OCI-LY1 (cell line): Measurements from ENCODE around the gene RNF187.
A peak's percentile ranks its signal among the peaks of the same experiment; 100 is the strongest.

Experiments
- H2AFZ ChIP-seq: fragments of 200-600 bp; sonication (generic), shearing (Covaris generic); 2 replicates; pipeline ENCODE4 v1.6.0; 2014; ENCODE audit warnings: antibody characterized with exemption, mild to moderate bottlenecking, low read length
- H3F3A ChIP-seq: fragments of 200-600 bp; sonication (generic), shearing (Covaris generic); 2 replicates; pipeline ENCODE4 v1.6.0; 2014; ENCODE audit warnings: mild to moderate bottlenecking, antibody characterized with exemption, low read length, moderate library complexity; ENCODE audit not compliant: insufficient read depth
- H3K27ac ChIP-seq: fragments of 200-600 bp; sonication (generic); 2 replicates; pipeline ENCODE4 v1.5.1; 2014; ENCODE audit warnings: low read length, mixed run types, mild to moderate bottlenecking, low read depth; ENCODE audit not compliant: poor library complexity, severe bottlenecking
- H3K27me3 ChIP-seq: fragments of 200-600 bp; sonication (generic); 2 replicates; pipeline ENCODE4 v1.6.0; 2014; ENCODE audit warnings: antibody characterized with exemption, mild to moderate bottlenecking, low read length, moderate library complexity; ENCODE audit not compliant: insufficient read depth
- H3K36me3 ChIP-seq: fragments of 200-600 bp; sonication (generic); 2 replicates; pipeline ENCODE4 v1.6.1; 2014; ENCODE audit warnings: mild to moderate bottlenecking, antibody characterized with exemption, low read length, moderate library complexity, mixed read lengths; ENCODE audit not compliant: insufficient read depth
- H3K4me1 ChIP-seq: fragments of 200-600 bp; sonication (generic); 2 replicates; pipeline ENCODE4 v1.5.1; 2014; ENCODE audit warnings: mild to moderate bottlenecking, low read length, moderate library complexity; ENCODE audit not compliant: insufficient read depth, severe bottlenecking
- H3K4me2 ChIP-seq: fragments of 200-600 bp; sonication (generic), shearing (Covaris generic); 2 replicates; pipeline ENCODE4 v1.6.1; 2014; ENCODE audit warnings: low read length
- H3K4me3 ChIP-seq: fragments of 200-600 bp; sonication (generic); 2 replicates; pipeline ENCODE4 v1.5.1; 2014; ENCODE audit warnings: low read length, low read depth, mild to moderate bottlenecking, mixed read lengths; ENCODE audit not compliant: poor library complexity, severe bottlenecking
- H3K79me2 ChIP-seq: fragments of 200-600 bp; shearing (Covaris generic); 2 replicates; pipeline ENCODE4 v1.6.1; 2016; ENCODE audit warnings: mixed run types, low read length, mixed read lengths; ENCODE audit not compliant: insufficient read depth
- H3K9ac ChIP-seq: fragments of 200-600 bp; sonication (generic), shearing (Covaris generic); 2 replicates; pipeline ENCODE4 v1.6.1; 2014; ENCODE audit warnings: mild to moderate bottlenecking, low read length, mixed read lengths
- H3K9me2 ChIP-seq: fragments of 200-600 bp; sonication (generic), shearing (Covaris generic); 2 replicates; pipeline ENCODE4 v1.6.1; 2014; ENCODE audit warnings: low read depth, mild to moderate bottlenecking, low read length, mixed read lengths
- H3K9me3 ChIP-seq: fragments of 200-600 bp; shearing (Covaris generic); 2 replicates; pipeline ENCODE4 v1.6.1; 2014; ENCODE audit warnings: low read length, mixed read lengths
- H4K20me1 ChIP-seq: fragments of 200-600 bp; sonication (generic), shearing (Covaris generic); 2 replicates; pipeline ENCODE4 v1.6.0; 2016; ENCODE audit warnings: mild to moderate bottlenecking, low read length; ENCODE audit not compliant: insufficient read depth
- CTCF ChIP-seq: fragments of 200-600 bp; sonication (generic), shearing (Covaris generic); IDR thresholded peaks from 2 replicates; pipeline ENCODE4 v1.5.1; 2017; ENCODE audit warnings: mild to moderate bottlenecking, antibody characterized with exemption, low read length, moderate library complexity, mixed read lengths
- EZH2 ChIP-seq: fragments of 200-600 bp; sonication (generic), shearing (Covaris generic); IDR thresholded peaks from 2 replicates; pipeline ENCODE4 v1.8.0; 2017; ENCODE audit warnings: borderline replicate concordance, mixed run types, mild to moderate bottlenecking, antibody characterized with exemption, low read length, moderate library complexity, mixed read lengths

The RNF187 gene

GRCh38 chr1:228456252-228457016 is 30.7 kb upstream of the RNF187 start:
- no peaks in the 10 kb centered on the region for H3K27me3 ChIP-seq
- H3K9me3 ChIP-seq: no peaks in the 10 kb centered on the region
- H3K4me3 ChIP-seq: peak overlapping the region; percentile 51
- H4K20me1 ChIP-seq: no peaks in the 10 kb centered on the region
- H3K27ac ChIP-seq: no peak overlapping the region
- H3K36me3 ChIP-seq: no peaks in the 10 kb centered on the region
- no peak overlapping the region for H2AFZ ChIP-seq
- H3F3A ChIP-seq: no peaks in the 10 kb centered on the region
- peak overlapping the region; percentile 45 for H3K9ac ChIP-seq
- peak overlapping the region; percentile 54 for H3K4me2 ChIP-seq
- TF ChIP-seq EZH2: no peak
- no peak for TF ChIP-seq CTCF
- peaks cover 3% of the 10 kb centered on the region for H3K4me1 ChIP-seq
- no peaks in the 10 kb centered on the region for H3K9me2 ChIP-seq
- no peaks in the 10 kb centered on the region for H3K79me2 ChIP-seq

GRCh38 chr1:228457017-228457395 is 30.2 kb upstream of the RNF187 start:
- peak overlapping the region; percentile 51 for H3K4me3 ChIP-seq
- H2AFZ ChIP-seq: no peak overlapping the region
- H3K27ac ChIP-seq: no peak overlapping the region
- H3K36me3 ChIP-seq: no peaks in the 10 kb centered on the region
- H3K9me3 ChIP-seq: no peaks in the 10 kb centered on the region
- H3K27me3 ChIP-seq: no peaks in the 10 kb centered on the region
- peak overlapping the region; percentile 54 for H3K4me2 ChIP-seq
- H3K4me1 ChIP-seq: peaks cover 3% of the 10 kb centered on the region
- H4K20me1 ChIP-seq: no peaks in the 10 kb centered on the region
- peak overlapping the region; percentile 45 for H3K9ac ChIP-seq
- no peaks in the 10 kb centered on the region for H3F3A ChIP-seq
- TF ChIP-seq CTCF: no peak
- H3K9me2 ChIP-seq: no peaks in the 10 kb centered on the region
- H3K79me2 ChIP-seq: no peaks in the 10 kb centered on the region

- peak overlapping the region; percentile 51 for H3K4me3 ChIP-seq
- no peaks in the 10 kb centered on the region for H3K9me3 ChIP-seq
- no peaks in the 10 kb centered on the region for H3K27me3 ChIP-seq
- TF ChIP-seq EZH2 (no peak), CTCF (no peak)
- H3K9me2 ChIP-seq: no peaks in the 10 kb centered on the region
- no peaks in the 10 kb centered on the region for H4K20me1 ChIP-seq
- H3K4me1 ChIP-seq: peaks cover 3% of the 10 kb centered on the region
- no peak overlapping the region for H2AFZ ChIP-seq
- H3K4me2 ChIP-seq: peak overlapping the region; percentile 54
- no peaks in the 10 kb centered on the region for H3K36me3 ChIP-seq
- H3F3A ChIP-seq: no peaks in the 10 kb centered on the region
- H3K27ac ChIP-seq: peak overlapping the region; percentile 67
- H3K9ac ChIP-seq: peak overlapping the region; percentile 45
- no peaks in the 10 kb centered on the region for H3K79me2 ChIP-seq
Observed at GRCh38 chr1:228457396-228458176, 29.6 kb upstream of the RNF187 start.
